Erythroblast (primary cell): ENCODE data around the gene ADAT2.

ENCODE experiments used
- GATA1 ChIP-seq: IDR thresholded peaks from 2 replicates; pipeline ENCODE4 v1.6.1; 2011; ENCODE audit warnings: low read depth, mild to moderate bottlenecking, control low read depth, low read length, moderate library complexity
- POLR2A ChIP-seq: IDR thresholded peaks from 2 replicates; pipeline ENCODE4 v1.6.1; 2011; ENCODE audit warnings: mild to moderate bottlenecking, low read length

DNA sequence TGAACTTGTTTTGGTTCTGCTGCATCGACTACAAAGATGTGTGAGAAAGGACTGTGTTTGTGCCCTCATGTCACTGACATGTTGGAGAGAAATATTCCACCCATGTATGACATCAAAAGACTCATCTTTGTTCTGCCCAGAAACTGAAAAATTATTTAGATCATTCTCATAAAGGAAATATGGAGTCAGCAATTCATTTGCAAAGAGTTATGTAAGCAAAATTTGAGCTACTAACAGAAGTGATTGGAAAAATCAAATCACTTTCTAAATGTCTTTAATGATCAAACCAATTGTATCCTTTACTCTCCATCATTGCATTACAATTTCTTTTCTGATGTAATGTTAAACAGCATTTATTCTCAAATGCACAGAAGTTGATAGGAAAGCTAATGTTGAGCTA, 19.3 kb downstream of the ADAT2 start:
- TF ChIP-seq POLR2A, result no peak
- TF ChIP-seq GATA1, result no peak
